Panc1 (cell line): ENCODE data around the gene NELFB.

Experiments used
- TCF7L2 ChIP-seq: IDR thresholded peaks from 2 replicates; pipeline ENCODE4 v1.6.1; 2011; ENCODE audit warnings: mild to moderate bottlenecking, low read depth, low read length, inconsistent platforms
- TF ChIP-seq, protein P1 (sequence below): fragments of 450-650 bp; IDR thresholded peaks from 2 replicates; pipeline ENCODE4 v1.5.1; 2017; ENCODE audit warnings: mild to moderate bottlenecking
- TF ChIP-seq, protein P2 (sequence below), 2 experiments: IDR thresholded peaks; 2 replicates each; pipeline ENCODE4 v1.6.1; 2011 to 2012; ENCODE audit warnings: low read depth in 2 of 2, control low read depth in 1 of 2, low read length in 1 of 2, mild to moderate bottlenecking in 1 of 2, moderate library complexity in 1 of 2; ENCODE audit not compliant: insufficient read depth in 1 of 2

DNA sequence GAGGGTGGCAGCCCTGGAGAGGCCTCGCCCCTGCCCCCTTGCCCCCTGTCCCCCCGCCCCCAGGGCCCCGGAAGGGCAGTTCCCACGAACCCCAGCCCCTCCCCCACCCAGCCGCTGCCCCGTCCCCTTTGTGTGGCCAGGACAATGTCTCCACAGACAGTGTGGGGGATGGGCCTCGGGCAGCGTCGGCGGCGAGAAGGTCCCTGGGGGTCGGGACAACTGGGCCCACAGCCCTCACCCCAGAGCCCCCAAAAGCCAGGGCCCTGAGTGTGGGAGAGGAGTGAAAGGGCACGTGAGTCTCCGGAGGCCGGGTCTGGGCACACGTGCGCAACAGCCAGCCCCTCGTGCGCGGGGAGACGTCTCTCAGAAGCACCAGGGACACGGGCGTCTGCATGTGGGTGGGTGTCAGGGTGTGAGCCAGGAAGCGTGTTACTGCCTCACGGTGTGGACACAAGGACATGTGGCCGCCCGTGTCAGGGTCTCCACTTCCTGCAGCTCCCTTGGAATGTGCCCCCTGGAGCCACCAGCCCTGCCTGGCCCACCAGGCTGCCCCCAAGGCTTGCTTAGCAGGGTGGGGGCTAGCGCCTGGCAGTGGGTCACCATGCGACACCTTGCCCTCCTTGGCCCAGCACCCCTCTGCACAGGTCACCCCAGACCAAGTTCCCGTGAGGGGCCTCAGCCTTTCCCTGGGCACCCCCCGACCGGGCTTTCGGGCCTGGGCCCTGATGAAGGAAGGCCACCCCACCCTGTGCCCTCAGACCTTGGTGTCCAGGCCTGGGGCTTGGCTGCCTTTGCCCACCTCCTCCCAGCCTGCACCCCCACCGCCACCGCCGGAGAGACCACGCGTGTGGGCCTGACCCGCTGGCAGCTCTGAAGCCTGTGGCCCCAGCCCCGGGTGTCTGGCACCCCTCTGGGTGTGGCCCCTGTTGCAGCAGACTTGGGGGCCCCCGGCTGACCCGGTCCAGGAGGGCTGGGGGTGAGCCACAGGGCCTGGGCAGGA, 59.7 kb downstream of the NELFB start:
- TF ChIP-seq, protein P1, sequence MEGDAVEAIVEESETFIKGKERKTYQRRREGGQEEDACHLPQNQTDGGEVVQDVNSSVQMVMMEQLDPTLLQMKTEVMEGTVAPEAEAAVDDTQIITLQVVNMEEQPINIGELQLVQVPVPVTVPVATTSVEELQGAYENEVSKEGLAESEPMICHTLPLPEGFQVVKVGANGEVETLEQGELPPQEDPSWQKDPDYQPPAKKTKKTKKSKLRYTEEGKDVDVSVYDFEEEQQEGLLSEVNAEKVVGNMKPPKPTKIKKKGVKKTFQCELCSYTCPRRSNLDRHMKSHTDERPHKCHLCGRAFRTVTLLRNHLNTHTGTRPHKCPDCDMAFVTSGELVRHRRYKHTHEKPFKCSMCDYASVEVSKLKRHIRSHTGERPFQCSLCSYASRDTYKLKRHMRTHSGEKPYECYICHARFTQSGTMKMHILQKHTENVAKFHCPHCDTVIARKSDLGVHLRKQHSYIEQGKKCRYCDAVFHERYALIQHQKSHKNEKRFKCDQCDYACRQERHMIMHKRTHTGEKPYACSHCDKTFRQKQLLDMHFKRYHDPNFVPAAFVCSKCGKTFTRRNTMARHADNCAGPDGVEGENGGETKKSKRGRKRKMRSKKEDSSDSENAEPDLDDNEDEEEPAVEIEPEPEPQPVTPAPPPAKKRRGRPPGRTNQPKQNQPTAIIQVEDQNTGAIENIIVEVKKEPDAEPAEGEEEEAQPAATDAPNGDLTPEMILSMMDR = no peak
- TF ChIP-seq, protein P2, sequence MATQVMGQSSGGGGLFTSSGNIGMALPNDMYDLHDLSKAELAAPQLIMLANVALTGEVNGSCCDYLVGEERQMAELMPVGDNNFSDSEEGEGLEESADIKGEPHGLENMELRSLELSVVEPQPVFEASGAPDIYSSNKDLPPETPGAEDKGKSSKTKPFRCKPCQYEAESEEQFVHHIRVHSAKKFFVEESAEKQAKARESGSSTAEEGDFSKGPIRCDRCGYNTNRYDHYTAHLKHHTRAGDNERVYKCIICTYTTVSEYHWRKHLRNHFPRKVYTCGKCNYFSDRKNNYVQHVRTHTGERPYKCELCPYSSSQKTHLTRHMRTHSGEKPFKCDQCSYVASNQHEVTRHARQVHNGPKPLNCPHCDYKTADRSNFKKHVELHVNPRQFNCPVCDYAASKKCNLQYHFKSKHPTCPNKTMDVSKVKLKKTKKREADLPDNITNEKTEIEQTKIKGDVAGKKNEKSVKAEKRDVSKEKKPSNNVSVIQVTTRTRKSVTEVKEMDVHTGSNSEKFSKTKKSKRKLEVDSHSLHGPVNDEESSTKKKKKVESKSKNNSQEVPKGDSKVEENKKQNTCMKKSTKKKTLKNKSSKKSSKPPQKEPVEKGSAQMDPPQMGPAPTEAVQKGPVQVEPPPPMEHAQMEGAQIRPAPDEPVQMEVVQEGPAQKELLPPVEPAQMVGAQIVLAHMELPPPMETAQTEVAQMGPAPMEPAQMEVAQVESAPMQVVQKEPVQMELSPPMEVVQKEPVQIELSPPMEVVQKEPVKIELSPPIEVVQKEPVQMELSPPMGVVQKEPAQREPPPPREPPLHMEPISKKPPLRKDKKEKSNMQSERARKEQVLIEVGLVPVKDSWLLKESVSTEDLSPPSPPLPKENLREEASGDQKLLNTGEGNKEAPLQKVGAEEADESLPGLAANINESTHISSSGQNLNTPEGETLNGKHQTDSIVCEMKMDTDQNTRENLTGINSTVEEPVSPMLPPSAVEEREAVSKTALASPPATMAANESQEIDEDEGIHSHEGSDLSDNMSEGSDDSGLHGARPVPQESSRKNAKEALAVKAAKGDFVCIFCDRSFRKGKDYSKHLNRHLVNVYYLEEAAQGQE (IDR thresholded peaks at IDR 0.05; ENCODE audit: insufficient read depth in 1 of 2, low read depth in 2 of 2, low read length in 1 of 2) = no peak
- no peak for TF ChIP-seq TCF7L2
